HepG2 (cell line): Measurements from ENCODE around the gene RNASE11. TPM values are rescaled to one million over a fixed set of nuclear protein-coding genes. Genes with fewer than 3 reads are reported as not detected.

Experiments used
- ATAC-seq: fragments of 200-7000 bp; cut with Tn5 transposase; 3 replicates; pipeline ENCODE4 v1.9.1; 2020; ENCODE audit warnings: mild to moderate bottlenecking, moderate library complexity
- BruUV-seq: library from RNA; stranded (reverse); fragments of 400-500 nt; replicated peaks from 2 replicates; lab custom pipeline; 2021; lab: Mats Ljungman, UMichigan
- CTCF ChIA-PET: fragments of 300-600 bp; formaldehyde crosslinking; extraction: SDS; loops from one replicate; lab custom pipeline; 2021; ENCODE audit warnings: low total read pairs, inconsistent platforms, low intra/inter-chr PET ratio; lab: Yijun Ruan, JAX
- POLR2A ChIA-PET: fragments of 350-600 bp; sonication (Branson Sonifier 250); formaldehyde crosslinking; loops from one replicate; lab custom pipeline; 2020; ENCODE audit warnings: antibody characterized with exemption, inconsistent platforms; lab: Yijun Ruan, JAX
- DNase-seq: peaks from one replicate; pipeline ENCODE4 v3.0.0-alpha.2; 2015; ENCODE audit warnings: low spot score
- FAIRE-seq: peaks from 3 replicates; lab custom pipeline; 2011; peaks lifted over from hg19 to GRCh38; lab: Jason Lieb, UNC
- H2AFZ ChIP-seq: one replicate; pipeline ENCODE4 v1.6.1; 2011; ENCODE audit warnings: low read length, inconsistent platforms
- H3K27ac ChIP-seq: fragments of 300-600 bp; 3 replicates; pipeline ENCODE4 v1.8.0; 2011; ENCODE audit warnings: mixed run types, mild to moderate bottlenecking, mixed read lengths, low read length, inconsistent platforms; ENCODE audit not compliant: insufficient read depth; ENCODE audit errors: extremely low read length
- H3K27me3 ChIP-seq, 2 experiments: fragments of 200-600 bp in 1 of 2; 2 replicates in 1 of 2; 3 replicates in 1 of 2; pipeline versions ENCODE4 v1.6.0 to v1.8.0; 2011; ENCODE audit warnings: low read length in 2 of 2, mild to moderate bottlenecking in 2 of 2, moderate library complexity in 2 of 2, inconsistent platforms in 1 of 2; ENCODE audit not compliant: insufficient read depth in 2 of 2, control insufficient read depth in 1 of 2
- H3K36me3 ChIP-seq, 2 experiments: fragments of 200-600 bp in 1 of 2; replicated peaks in 1 of 2; 2 replicates in 1 of 2; 3 replicates in 1 of 2; pipeline versions ENCODE4 v1.5.1 to v1.8.0; 2011; ENCODE audit warnings: low read length in 2 of 2, inconsistent platforms in 1 of 2; ENCODE audit not compliant: insufficient read depth in 2 of 2, control insufficient read depth in 1 of 2
- H3K4me1 ChIP-seq: 2 replicates; pipeline ENCODE4 v1.5.1; 2012; ENCODE audit warnings: low read length, inconsistent platforms; ENCODE audit not compliant: insufficient read depth
- H3K4me2 ChIP-seq: 2 replicates; pipeline ENCODE4 v1.6.0; 2011; ENCODE audit warnings: low read depth, low read length, inconsistent platforms
- H3K4me3 ChIP-seq, 3 experiments: fragments of 200-600 bp in 1 of 3; sonication (generic), shearing (Covaris generic) in 1 of 3; replicated peaks in 1 of 3; 2 replicates each; pipeline ENCODE4 v1.5.1; 2011 to 2016; ENCODE audit warnings: low read length in 3 of 3, inconsistent platforms in 2 of 3, low read depth in 2 of 3, mild to moderate bottlenecking in 2 of 3, control low read depth in 1 of 3, mixed read lengths in 1 of 3; ENCODE audit not compliant: insufficient read depth in 1 of 3
- H3K79me2 ChIP-seq: one replicate; pipeline ENCODE4 v1.6.1; 2011; ENCODE audit warnings: low read length, inconsistent platforms; ENCODE audit not compliant: insufficient read depth
- H3K9ac ChIP-seq: 2 replicates; pipeline ENCODE4 v1.6.0; 2011; ENCODE audit warnings: mild to moderate bottlenecking, low read depth, low read length, inconsistent platforms; ENCODE audit not compliant: insufficient read depth
- H3K9me3 ChIP-seq: 2 replicates; pipeline ENCODE4 v1.5.1; 2012; ENCODE audit warnings: mild to moderate bottlenecking, low read length
- H4K20me1 ChIP-seq: 2 replicates; pipeline ENCODE4 v1.6.0; 2011; ENCODE audit warnings: inconsistent platforms, mild to moderate bottlenecking, low read length, moderate library complexity; ENCODE audit not compliant: insufficient read depth
- FOXO4 ChIP-seq: sonication (generic); formaldehyde crosslinking; conservative IDR thresholded peaks from 2 replicates; pipeline ENCODE4 v1.8.1; 2023; ENCODE audit warnings: missing genetic modification reagents
- NCOA1 ChIP-seq: sonication (generic); formaldehyde crosslinking; IDR thresholded peaks from 2 replicates; pipeline ENCODE4 v1.9.0; 2021; ENCODE audit warnings: missing genetic modification reagents
- NRL ChIP-seq: sonication (generic); formaldehyde crosslinking; IDR thresholded peaks from 2 replicates; pipeline ENCODE4 v1.5.0; 2020; ENCODE audit warnings: missing genetic modification reagents, mild to moderate bottlenecking, moderate library complexity, borderline replicate concordance
- POGK ChIP-seq: sonication (generic); formaldehyde crosslinking; conservative IDR thresholded peaks from 2 replicates; pipeline ENCODE4 v1.8.0; 2022; ENCODE audit warnings: mild to moderate bottlenecking, moderate library complexity, missing genetic modification reagents
- ZKSCAN5 ChIP-seq: sonication (generic); formaldehyde crosslinking; IDR thresholded peaks from 2 replicates; pipeline ENCODE4 v1.5.1; 2020; ENCODE audit warnings: mild to moderate bottlenecking, missing genetic modification reagents
- ZNF180 ChIP-seq: sonication (generic); formaldehyde crosslinking; IDR thresholded peaks from 2 replicates; pipeline ENCODE4 v1.4.0; 2020; ENCODE audit warnings: low read depth, missing genetic modification reagents, borderline replicate concordance
- ZNF512 ChIP-seq: sonication (generic); formaldehyde crosslinking; IDR thresholded peaks from 2 replicates; pipeline ENCODE4 v1.4.0; 2020; ENCODE audit warnings: mild to moderate bottlenecking, missing genetic modification reagents
- WGBS: methylation state at CpG from one replicate; pipeline ENCODE4 v1.1.6; 2017; ENCODE audit warnings: low lambda C conversion rate; 5-methylcytosine and 5-hydroxymethylcytosine counted together
- in situ Hi-C: cut with HindIII; loops from 2 replicates; pipeline ENCODE4 v1.10.0; 2017; ENCODE audit warnings: low pct_unique_long_range_greater_than_20kb; ENCODE audit not compliant: extremely low pct_ligation_motif_present
- intact Hi-C: fragments of 100-400 bp; cut with micrococcal nuclease; formaldehyde crosslinking; loops from one replicate; pipeline ENCODE4 v1.10.0; 2022; ENCODE audit not compliant: unreplicated experiment
- polyA plus RNA-seq, 8 experiments: library from polyadenylated mRNA; depleted of rRNA in 3 of 8; stranded (reverse) in 7 of 8; unstranded in 1 of 8; fragments of >200 nt; fragmentation: Illumina TruSeq in 4 of 8; extraction: Trizol in 4 of 8; gene quantifications; 2 replicates each; pipeline versions ENCODE4 v1.2.1 to v1.2.3, GENCODE V29; 2011 to 2016; ENCODE audit warnings: low read depth in 4 of 8, missing spikeins in 1 of 8, mixed read lengths in 1 of 8; ENCODE audit not compliant: insufficient read depth in 1 of 8
- total RNA-seq, 5 experiments: library from RNA; depleted of rRNA; stranded (reverse); fragments of >200 nt; fragmentation: Illumina TruSeq; extraction: Trizol; gene quantifications; 2 replicates each; pipeline ENCODE4 v1.2.3, GENCODE V29; 2016; ENCODE audit warnings: low read depth in 1 of 5

Gene RNASE11
- total and polyA plus RNA-seq, 2 of the 13 experiments (the other 11 are each of a cell fraction or from before 2014, with no cell fraction given) = not detected

GRCh38 chr14:20609215-20610001 lies 21.6 kb upstream of the RNASE11 start (continued):
- TF ChIP-seq ZNF180 (CRISPR knock-in tag) (no peak; the same call in 1 of the 2 replicates), NRL (CRISPR knock-in tag) (peak; percentile 86; the same call in 1 of the 2 replicates)

- Histone ChIP-seq H3K27ac (no peak overlapping the region), H3K4me3 (peak overlapping the region in 2 of 3 experiments; percentile 78 to 94; a peak in 1 of 6 replicates), H3K36me3 (no peaks in the 10 kb centered on the region), H3K79me2 (no peaks in the 10 kb centered on the region), H3K9me3 (no peaks in the 10 kb centered on the region), H3K4me1 (peaks cover 66% of the 10 kb centered on the region), H4K20me1 (no peaks in the 10 kb centered on the region), H2AFZ (no peak overlapping the region), H3K9ac (no peak overlapping the region), H3K27me3 (no peaks in the 10 kb centered on the region; a peak in 1 of 5 replicates), H3K4me2 (peak overlapping the region; percentile 86)
- intact Hi-C loops = loop anchor here (2.0 to 5.0 kb wide), 2 partner anchors 249 to 276 kb away; partner anchors contain the start of gene CCNB1IP1
- in situ Hi-C loops = loop anchor here (5.0 to 25.0 kb wide), 3 partner anchors 76 to 281 kb away; partner anchors contain the start of genes APEX1, OSGEP, PIP4P1 and PNP
- TF ChIP-seq POGK (CRISPR knock-in tag) (no peak), FOXO4 (CRISPR knock-in tag) (0 out of 2 replicates have a peak, but pooled peaks have one; percentile 36), ZKSCAN5 (no peak), ZNF512 (0 out of 2 replicates have a peak, but pooled peaks have one; percentile 21), NCOA1 (CRISPR knock-in tag) (peak; percentile 60; the same call in 1 of the 2 replicates)
- no TSS peak for BruUV-seq
- CTCF ChIA-PET = interaction anchor here (0.5 to 2.7 kb wide), 11 partner anchors 22 to 281 kb away, joined by 3 to 48 read pairs (median 3); partner anchors contain the start of genes PIP4P1 and RNASE4
- FAIRE-seq (no peak), DNase-seq (no peak), ATAC-seq (no peak)
- POLR2A ChIA-PET = interaction anchor here (1.0 to 2.3 kb wide), 2 partner anchors 146 to 265 kb away, joined by 3 to 9 read pairs; partner anchors contain the start of gene PARP2
- WGBS = 73% methylated on average over 7 of the region's 7 CpGs
Measured at GRCh38 chr14:20608383-20609110, 20.7 kb upstream of the RNASE11 start.
